Measurements from ENCODE around the gene CMTM2.
"Not testable (repeated sequence)": the region's sequence is repeated elsewhere in the genome, so short reads cannot be mapped to it uniquely, and the experiment has no call there.

The CMTM2 gene

DNA sequence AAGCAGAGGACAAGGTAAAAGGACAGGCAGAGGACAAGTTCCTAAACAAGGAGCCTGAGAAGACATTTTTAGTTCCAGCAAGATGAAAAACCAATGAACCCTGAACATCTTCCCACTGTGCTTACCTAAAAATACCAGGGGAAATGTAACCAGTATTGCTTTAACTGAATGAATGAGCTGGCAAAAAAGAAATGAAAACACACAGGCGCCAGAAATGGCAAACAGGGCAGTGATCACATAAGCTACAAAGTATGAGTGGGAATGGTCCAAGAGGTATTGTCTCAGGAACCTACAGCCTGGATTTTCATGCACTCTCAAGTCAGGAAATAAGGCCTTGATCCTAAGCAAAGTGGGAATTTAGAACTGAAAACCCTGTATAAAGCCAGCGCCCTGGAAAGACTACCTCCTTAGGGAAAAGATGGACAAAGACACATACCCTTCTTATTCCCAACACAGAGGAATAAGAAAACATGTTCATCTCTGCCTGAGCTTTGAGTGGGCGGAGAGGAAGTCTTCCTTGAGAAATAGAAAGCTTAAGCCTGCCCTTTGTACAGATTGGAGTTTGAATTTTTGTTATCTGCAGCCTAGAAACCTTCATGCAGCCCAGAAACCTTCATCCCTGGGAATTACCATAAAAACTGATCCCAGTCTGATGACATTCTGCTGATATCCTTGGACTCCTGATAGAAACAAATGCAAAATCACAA is 2.1 kb downstream of the CMTM2 start:
- DNase-seq: peak; percentile 55 to 89 (median 76)

DNA sequence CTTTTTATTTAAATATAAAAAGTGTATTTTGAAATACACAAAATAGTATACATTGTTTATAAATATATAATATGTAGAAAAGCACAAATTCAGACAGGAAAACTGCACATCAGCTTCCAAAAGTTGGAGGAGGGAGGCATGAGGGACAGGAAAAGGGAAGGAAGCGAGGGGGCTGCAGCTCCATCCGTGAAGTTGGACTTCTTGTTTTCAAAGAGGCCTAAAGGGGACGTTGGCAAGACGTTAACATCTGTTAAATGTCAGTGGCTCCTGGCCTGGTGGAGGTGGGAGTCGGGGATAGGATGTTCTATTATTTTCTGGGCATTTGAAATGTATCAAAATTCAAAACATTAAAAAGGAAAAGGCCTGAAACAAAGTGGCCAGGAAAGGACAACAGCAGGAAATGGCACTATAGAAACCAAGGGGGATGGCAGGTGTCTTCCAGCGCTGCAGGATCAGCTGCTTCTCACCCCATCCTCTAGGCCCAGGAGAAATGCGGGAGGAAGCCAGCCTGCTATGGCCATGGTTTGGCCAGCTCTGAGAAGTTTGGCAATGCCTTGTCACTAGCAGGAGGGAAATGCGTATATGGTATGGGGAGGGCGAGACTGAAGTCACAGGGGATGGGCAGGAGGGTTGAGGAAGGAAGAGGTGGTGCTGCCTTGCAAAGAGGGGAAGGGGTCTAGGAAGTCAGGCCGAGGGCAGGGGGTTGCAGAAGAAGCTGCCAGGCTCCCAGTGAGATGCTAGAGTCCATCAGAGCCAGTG is 6.4 kb downstream of the CMTM2 start:
- DNase-seq: peak; percentile 36 to 65 (median 58)

DNA sequence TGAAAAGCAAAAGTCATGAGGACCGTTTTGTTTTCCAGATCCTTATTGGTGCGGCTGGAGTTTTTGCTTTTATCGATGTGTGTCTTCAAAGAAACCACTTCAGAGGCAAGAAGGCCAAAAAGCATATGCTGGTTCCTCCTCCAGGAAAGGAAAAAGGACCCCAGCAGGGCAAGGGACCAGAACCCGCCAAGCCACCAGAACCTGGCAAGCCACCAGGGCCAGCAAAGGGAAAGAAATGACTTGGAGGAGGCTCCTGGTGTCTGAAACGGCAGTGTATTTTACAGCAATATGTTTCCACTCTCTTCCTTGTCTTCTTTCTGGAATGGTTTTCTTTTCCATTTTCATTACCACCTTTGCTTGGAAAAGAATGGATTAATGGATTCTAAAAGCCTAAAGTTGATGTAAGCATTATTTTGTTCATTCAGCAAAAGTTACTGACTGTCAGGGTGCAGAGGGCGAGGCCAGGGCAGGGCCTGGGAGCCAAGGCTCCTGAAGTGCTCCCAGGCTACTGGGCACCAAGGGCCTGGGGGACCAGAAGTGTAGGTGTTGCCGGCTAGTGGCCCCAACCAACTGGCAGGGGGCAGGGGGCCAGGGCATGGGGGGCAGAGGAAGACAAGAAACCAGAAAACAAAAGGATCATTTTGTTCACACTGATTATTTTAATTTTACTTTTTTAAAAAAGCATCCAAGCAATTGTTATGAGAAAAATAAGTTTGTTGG is 8.8 kb downstream of the CMTM2 start:
- no peak for DNase-seq

DNA sequence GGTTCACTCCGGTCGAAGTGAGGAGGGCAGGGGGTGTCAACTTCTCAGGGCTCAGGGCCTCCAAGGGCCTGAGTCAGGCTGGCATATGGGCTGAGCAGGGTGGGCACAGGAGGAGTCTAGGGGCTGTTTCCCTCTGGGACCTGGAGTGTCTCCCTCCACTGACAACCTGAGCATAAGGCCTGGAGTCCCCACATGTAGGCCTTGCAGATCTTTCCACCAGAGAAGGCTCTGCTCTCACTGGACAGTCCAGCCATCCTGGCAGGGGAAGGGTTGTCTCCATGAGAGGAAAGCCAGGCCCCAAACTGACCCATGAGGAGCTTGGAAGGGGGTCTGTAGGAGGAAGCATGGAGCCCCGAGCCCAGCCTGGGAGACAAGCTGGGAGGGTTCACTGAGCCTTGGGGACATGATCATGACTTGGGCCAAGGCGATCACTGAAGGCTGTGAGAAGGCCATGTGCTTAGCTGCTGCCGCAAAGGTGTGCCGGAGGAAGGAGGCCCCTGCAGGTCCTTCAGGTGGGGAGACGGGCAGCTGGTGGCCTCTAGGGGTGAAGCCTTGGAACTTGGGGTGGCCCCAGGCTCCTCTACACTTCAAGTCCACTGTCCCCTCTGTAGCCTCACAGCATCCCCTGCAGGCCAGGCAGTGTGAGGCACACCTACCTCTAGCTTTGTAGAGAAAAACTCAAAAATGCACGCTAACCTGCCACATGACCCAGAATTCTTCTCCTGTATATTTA is 9.9 kb downstream of the CMTM2 start:
- peak; percentile 63 to 85 (median 82) for DNase-seq

DNA sequence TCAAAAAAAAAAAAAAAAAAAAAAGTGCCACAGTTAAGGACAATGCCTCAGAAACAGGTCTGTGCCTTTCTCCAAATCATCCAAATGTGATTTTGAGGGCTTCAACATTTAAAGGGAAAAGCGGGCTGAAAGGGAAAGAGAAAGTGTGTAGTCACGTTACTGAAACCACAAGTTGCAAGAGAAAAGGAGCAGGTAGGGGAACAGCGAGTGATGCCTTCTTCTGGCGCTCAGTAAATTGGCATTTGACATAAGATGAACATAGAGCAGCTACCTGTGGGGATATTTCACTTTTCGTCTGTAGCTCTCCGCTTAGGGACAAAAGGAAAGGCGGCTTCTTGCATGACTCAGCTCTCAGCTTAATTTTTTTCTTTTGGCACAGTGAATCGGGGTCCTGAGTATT is 11.1 kb downstream of the CMTM2 start:
- DNase-seq: peak in 1 of 4 experiments; percentile 23

DNA sequence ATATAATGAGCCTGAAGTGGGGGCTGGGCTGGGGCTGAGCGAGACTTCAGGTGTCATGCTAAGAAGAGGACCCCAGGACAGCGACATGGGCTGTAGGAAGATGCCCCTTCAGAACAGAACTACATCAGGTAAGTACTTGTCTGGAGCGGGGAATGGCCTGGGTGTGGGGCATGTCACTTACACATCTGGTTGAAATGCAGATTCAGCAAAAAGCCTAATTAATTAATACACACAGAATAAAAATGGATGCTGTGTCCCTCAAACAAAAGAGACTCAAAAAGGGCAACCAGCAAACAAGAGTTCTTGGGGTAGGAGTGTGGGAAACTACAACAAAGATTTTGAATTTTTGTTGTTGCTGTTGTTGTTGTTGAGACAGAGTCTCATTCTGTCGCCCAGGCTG is 11.8 kb downstream of the CMTM2 start:
- DNase-seq: no peak

DNA sequence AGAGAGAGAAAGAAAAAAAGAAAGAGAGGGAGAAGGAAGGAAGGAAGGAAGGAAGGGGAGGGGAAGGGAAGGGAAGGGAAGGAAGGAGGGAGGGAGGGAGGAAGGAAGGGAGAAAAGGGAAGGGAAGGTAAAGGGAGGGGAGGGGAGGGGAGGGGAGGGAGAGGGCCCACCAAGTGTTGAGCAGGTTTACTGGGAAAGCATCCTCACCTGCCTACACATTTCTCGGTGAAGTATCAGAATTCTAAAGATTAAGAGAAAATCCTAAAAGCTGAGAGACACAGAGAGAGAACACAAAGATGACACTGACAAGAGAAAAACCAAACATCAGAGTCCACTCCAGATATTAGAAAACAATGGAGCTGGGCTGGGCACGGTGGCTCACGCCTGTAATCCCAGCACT is 13.0 kb downstream of the CMTM2 start:
- DNase-seq: no peak

DNA sequence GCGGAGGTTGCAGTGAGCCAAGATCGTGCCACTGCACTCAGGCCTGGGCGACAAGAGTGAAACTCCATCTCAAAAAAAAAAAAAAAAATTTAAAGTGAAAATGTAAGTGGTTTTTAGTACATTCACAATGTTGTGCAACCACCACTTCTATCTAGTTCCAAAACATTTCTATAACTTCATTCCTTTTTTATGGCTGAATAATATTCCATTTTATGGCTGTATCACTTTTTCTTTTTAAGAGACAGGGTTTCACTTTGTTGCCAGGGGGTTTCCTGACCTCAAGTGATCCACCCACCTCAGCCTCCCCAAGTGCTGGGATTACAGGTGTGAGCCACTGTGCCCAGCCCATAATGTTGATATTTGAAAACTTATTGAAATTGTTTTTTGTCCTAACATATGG is 13.6 kb downstream of the CMTM2 start:
- DNase-seq: no peak

DNA sequence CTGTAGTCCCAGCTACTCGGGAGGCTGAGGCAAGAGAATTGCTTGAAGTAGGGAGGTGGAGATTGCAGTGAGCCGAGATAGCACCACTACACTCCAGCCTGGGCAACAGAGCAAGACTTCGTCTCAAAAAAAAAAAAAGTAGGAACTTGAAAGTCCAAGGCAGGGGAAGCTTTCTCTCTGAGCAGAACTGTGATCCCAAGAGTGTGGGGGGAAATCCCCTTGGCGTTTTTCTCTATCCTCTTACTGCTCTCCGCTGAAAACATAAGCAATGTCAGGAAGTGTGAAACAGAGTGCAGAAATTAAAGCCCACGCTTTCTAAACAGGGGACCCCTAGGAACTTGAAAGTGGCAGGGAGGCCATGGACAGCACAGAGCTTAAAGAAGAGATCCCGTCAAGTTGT is 15.5 kb downstream of the CMTM2 start:
- DNase-seq: peak; percentile 63 to 87 (median 80)

DNA sequence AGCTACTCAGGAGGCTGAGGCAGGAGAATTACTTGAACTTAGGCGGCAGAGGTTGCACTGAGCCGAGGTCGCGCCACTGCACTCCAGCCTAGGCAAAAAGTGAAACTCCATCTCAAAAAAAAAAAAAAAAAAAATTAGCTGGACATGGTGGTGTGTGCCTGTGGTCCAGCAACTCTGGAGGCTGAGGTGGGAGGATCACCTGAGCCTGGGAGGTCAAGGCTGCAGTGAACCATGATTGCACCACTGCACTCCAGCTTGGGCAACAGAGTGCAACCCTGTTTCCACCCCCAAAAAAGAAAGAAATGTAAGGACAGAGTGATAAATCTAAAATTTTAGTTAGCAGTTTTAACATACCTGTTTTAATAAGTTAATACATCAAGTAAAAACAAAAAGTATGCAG is 17.3 kb downstream of the CMTM2 start:
- not testable (repeated sequence) for DNase-seq

DNA sequence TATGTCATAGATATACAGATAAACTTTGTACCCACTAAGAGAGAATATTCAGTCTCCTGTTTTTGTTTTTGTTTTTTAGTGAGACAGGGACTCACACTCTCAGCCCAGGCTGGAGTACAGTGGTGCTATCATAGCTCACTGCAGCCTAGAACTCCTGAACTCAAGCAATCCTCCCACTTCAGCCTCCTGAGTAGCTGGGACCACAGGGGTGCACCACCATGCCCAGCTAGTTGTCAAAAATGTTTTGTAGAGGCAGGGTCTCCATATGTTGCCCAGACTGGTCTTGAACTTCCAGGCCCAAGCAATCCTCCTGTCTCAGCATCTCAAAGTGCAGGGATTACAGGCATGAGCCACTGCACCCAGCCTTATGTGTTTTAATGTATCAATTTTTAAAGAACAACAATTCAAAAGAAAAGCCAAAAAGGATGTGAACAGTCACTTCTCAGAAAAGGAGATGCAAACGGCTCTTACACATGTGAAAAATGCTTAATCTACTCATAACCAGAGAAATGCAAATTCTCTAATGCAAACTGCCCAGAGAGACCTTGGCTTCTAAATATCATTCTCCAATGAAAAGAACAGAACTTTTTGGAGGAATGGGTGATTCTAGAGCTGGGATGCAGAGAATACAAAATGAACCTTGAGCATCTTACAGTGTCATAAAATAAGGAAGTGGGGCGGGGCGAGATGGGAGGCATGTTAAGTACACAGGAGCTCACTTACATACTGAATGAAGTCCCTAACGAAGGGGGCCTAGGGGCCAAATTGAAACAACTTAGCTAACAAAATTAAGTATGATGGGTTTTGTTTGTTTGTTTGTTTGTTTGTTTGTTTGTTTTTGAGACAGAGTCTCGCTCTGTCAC is 18.0 kb downstream of the CMTM2 start:
- peak in 2 of 4 experiments; percentile 34 to 35 for DNase-seq

DNA sequence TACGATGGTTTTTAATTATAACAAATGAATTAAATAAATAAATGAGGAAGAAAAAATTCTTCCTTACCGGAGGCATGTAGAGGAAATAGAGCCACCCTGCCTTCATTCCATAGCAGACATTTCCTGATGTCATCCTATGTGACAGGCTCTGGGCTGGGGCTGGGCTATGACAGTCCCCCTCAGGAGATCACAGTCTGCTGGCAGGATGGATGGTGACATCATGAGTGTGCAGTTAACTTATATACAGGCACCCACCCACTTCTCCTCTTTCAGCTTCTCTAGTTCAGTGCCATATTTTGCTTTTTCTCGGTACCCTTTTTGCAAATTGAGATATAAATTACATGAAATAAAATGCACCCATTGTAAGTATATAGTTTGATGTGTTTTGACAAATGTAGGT is 18.8 kb downstream of the CMTM2 start:
- DNase-seq: peak; percentile 45 to 77 (median 52)

DNA sequence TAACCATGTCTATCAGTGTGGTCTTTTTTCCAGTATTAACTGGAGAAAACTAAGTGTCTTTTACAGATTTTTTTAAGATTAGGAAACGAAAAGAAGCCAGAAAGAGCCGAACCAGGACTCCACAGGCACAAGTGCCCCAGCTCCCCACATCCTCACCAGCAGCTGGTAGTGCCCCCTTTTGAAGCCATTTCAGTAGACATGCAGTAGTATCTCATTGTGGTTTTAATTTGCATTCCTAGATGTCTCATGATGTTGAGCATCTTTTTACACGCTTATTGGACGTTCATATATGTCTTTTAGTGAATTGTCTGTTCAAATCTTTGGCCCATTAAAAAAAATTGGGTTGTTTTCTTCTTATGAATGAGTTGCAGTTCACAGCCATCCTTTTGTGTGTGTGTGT is 20.5 kb downstream of the CMTM2 start:
- no peak for DNase-seq

DNA sequence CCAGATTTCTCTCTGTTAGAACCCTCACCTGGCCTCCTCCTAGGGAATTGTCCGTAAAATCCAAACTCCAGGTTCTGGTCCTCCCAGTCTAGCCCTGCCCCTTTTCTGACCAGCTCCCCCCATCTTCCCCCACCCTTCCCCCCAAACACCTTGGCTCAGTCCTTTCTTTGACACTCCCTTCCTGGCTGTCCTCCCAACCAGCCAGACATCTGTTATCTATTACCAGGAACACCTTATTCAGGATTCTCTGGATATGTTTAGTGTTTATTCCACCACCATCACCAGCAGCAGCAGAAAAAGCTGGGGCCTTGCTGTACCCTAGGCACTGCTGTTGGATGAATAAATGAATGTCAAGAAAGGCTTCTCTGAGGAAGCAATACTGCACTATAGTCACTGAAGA is 21.2 kb downstream of the CMTM2 start:
- DNase-seq: no peak

DNA sequence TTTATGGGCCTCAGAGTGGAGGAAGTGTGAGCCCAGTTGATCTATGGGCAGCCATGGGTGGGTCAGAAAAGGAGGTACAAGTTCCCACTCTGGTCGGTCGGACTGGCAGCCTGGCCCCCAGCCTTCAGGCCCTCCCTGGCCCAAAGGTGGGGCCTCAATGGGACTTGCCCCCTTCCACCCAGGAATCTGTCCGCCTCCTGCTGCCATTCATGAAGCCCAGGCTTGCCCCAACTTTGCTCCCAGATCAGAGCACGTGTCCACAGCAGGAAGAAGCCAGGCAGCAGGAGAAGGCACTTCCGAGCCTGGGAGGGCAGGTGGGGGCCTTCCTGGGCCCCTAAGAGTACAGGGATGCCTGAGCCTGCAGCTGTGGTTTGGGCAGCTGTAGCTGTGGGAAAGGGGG is 22.2 kb downstream of the CMTM2 start:
- DNase-seq: no peak

DNA sequence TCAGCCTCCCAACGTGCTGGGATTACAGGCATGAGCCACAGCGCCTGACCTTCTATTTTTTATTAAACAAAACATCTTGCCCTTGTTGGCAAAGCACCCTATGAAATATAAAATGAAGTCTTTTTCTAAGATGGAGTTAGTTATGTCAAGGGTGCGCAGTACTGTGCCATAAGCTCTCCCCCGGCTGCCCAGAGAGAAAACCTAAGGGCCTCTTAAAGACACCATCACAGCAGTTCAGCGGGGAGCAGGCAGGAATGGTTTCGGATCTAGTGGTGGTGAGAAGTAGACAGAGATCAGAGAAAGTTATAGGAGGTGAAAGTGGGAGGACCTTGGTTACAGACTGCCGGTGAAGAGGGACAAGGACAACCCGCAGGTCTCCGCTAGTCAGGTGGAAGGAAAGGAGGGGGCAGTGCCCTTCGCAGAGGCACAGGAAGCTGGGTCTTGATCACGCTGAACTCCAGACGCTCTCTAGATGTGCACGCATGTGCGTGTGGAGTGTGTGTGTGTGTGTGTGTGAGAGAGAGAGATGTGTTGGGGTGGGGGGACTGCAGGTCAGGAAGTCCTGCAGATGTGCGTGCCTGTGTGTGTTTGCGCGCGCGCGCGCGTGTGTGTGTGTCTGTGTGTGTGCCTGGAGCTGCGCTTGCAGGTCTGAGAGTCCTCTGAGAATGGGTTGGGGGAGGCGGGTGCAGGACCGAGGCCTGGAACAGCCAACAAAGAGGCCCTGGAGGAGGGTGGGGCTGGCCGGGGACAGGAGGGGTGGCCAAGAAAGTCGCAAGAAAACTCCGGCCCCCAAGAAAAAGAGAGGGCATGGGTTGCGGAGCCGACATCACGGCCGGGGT is 24.5 kb downstream of the CMTM2 start:
- DNase-seq: peak; percentile 38 to 58 (median 50)

DNA sequence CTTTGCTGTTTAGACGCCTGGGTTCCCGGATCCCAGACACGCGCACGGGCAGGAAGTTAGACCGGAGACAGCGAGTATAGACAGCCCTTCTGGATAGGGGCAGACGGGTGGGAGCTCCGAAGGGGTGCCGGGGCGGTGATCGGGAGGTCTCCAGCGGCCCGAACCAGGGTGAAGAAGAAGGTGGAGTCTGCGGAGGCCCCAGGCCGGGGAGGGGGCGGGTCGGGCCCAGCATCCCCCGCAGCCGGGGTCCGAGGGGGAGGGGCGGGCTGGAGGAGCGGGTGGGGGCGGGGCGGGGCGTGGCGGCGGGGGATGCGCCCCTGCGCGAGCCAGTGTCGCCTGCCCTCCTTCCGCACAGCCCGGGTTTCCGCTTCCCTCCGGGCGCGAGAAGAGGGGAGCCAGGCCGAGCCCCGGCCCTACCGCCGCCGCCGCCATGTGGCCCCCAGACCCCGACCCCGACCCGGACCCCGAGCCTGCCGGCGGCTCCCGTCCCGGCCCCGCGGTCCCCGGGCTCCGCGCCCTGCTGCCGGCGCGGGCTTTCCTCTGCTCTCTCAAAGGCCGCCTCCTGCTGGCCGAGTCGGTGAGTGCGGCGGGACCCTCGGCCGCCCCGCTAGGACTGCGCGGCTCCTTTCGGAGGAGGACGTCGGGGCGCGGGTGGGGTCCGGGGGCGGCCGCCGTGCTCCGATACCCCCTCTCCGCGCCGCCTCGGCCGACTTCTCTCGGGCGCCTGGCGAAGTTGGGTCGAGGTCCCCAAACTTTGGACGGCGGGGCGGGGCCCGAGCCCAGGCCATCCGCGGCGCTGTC is 25.3 kb downstream of the CMTM2 start, which contains the start of gene CMTM3:
Gene CMTM3, plus strand, starts transcription at position 329 of the 801 bp plus-strand sequence. Its CDS starts 102 bp downstream, at position 431.
- DNase-seq: peak; percentile 70 to 87 (median 77)

DNA sequence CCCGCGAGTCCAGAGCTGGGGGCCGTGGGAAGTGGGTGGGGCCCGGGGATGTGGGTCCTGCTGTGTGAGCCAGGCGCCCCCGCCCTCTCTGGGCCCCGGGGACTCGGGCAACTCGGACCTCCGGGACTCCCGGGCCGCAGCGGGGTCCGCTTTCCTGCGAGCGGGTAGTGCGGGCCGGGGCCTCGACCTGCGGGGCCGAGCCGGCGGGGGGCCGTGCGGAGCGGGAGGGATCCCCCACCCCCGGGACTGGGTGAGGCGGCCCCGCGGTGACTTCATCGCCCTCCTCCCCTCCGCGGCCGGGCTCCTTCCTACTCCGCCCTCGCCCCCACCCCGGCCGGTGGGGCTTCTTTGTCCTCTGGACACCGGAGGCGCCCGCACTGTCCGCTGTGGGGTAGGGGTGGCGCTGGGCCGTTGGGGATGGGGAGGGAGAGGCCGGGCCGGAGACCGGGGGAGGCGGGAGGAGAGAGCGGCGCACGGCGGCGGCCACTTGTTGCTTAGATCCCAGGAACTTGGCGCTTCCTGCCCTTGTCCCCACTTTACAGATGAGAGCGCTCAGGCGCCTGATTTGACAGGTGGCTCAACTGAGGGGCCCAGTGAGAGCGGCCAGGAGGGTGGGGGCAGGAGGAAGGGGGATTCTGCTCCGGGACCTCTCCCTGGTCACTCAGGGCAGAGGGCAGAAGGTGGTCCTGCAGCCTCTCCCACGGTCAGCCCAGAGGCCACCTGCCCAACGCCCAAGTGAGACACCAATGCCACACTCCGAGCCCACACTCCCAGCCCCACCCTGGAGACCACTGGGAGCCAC is 26.1 kb downstream of the CMTM2 start:
- DNase-seq: peak; percentile 58 to 84 (median 70)
